COLO668 (cell line): ENCODE measurements around the gene FHAD1.

Source experiments
- DNase-seq: peaks from one replicate; lab custom pipeline; 2025; ENCODE audit not compliant: unreplicated experiment; lab: John Stamatoyannopoulos, UW

Gene FHAD1

GRCh38 chr1:15324869-15325335, 77.9 kb downstream of the FHAD1 start:
- no peak for DNase-seq

DNA sequence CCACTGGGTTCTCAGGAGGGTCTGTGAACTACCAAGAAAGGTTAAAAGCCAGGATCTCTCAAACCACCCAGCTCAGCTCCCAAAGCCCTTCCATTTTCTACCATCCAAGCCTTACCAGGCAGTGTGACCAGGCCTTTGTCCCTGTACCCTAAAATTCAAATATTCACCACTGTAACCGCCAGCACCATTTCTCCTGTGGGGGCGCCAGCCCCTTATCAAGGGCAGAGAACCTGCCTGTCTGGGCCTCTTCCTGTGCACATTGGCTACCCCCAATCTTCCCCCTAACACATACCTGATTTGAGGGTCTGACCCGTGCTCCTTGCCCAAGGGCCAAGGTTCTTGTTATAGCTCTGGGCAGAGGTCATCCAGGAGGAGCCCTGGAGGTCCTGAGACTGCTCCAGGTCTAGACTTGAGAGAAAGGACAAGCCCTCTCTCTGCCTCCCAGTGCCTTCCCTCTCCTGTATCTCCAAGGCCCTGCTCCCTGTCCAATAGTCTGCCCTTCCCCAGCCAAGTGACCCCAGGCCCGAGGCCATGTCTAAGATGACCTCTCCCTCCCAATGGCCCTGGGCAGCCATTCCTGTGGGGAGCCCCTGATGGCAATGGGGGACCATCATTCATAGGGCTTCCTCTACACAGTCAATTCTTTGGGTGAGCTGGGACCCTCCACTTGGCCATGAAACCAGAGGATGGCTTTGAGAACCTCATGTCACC, 78.5 kb downstream of the FHAD1 start:
- DNase-seq: no peak

GRCh38 chr1:15326691-15327588, 79.9 kb downstream of the FHAD1 start:
- DNase-seq: no peak

DNA sequence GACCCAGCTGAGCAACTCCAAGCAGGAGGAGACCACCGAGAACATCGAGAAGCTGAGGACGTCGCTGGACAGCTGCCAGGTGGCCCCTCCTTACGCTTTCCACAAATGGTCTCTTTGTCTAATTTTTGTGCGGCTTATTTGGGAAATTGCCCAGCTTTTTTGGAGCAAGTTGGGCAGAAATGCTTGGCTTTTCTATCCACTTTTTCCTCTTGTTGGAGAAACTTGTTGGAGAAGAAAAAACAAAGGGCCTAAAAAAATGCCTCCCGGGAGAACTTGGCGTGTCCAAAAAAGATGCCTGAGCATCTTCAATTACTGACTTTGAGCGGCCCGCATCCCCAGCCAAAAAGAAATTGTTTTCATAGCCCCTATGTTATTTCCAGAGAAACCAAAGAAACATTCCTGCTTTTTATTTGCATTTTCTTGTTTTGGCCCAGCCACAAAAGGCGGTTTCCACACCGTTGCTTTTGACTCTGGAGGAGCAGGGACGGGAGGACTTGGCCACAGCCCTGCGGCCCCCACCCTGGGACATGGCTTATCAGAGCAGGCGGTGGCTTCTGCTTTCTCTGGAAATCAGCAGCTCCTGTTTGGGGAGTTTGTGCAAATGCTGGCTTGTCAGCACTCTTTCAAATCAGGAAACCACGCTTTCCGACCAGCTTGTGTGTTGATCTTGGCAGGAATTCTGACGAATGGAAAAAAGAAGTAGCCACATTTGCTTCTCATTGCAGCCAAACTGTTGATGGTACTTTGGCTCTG, 81.5 kb downstream of the FHAD1 start:
- no peak for DNase-seq

DNA sequence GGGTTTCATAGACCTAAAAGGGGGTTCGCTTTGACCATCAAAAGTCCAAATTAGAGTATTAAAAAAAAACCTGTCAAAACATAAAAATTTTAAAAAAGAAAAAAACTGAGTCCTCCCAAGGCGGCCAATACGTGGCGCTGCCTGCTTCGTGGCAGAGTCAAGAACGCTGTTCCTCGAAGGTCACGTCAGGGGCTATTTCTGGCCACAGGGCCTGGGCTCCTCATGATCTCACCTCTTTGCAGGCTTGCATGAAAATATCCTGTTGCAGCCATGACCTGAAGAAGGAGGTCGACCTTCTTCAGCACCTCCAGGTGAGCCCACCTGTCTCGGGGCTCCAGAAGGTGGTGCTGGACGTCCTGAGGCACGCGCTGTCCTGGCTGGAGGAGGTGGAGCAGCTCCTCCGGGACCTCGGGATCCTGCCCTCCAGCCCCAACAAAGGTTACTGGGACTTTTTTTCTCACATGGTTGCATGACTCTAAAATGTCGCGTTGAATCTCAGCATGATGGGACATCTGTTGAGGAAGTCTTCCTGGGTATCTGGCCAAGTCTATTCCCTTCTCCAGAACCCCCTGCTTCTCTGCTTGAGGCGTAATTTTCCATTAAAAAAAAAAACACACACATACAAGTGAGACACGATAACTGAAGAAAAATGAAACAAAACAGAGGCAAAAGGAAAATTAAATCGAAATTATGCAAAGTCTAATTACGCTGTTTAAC, 82.2 kb downstream of the FHAD1 start:
- DNase-seq: no peak

GRCh38 chr1:15330028-15330427, 83.0 kb downstream of the FHAD1 start:
- DNase-seq: peak; percentile 48

GRCh38 chr1:15331180-15331579, 84.2 kb downstream of the FHAD1 start:
- no peak for DNase-seq

DNA sequence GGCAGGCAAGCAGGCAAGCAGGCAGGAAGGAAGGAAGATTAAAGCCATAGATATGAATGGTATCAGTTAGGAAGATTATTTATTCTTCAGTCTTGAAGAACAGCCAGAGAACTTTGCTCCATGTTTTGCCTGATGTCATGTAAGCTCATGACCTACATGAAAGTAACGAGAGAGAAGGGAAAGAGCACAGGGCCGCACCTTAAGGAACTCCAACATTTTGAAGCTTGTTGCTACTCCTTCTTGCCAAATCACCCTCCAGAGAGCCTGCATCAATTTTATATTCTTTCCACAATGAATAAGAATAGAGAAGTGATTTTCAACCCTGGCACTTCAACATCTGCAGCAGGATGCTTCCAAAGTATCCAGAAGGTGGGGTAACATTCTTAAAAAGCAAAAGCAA, 84.7 kb downstream of the FHAD1 start:
- DNase-seq: no peak

GRCh38 chr1:15332525-15332924, 85.5 kb downstream of the FHAD1 start:
- no peak for DNase-seq

DNA sequence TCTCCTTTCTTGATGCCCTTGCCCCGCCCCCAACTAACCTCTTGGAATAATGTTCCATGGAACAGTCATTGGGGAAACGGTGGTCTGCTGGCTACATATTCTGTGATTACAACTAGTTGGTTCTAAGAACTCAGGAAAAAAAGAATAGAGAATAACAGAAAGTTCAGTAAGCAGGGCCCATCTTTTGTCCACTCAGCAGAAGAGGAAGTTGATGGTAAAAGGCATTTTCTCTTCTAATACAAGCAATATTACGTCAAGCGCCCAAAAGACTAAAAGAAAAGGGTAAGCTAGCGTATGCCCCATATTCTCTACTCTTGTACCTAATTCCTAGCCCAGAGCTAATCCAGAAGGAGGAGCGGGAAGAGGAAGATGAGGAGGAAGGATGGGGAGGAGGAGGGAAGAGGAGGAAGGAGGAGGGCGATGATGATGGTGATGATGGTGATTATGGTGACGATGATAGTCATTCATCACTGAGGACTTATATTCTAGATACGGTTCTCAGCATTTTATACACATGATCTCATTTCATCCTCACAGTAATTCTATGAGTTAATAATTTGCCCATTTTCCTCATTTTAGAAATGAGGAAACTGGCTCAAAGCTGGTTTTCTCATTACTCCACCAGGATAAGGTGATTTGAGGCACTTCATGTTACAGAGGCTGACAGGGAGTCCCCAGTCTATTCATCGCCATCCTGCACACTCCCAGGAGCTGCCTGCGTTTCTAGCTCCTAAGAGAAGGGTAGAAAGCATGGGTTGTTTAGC, 86.1 kb downstream of the FHAD1 start:
- no peak for DNase-seq

- DNase-seq: no peak
Measured at GRCh38 chr1:15334995-15335394, 88.0 kb downstream of the FHAD1 start.

DNA sequence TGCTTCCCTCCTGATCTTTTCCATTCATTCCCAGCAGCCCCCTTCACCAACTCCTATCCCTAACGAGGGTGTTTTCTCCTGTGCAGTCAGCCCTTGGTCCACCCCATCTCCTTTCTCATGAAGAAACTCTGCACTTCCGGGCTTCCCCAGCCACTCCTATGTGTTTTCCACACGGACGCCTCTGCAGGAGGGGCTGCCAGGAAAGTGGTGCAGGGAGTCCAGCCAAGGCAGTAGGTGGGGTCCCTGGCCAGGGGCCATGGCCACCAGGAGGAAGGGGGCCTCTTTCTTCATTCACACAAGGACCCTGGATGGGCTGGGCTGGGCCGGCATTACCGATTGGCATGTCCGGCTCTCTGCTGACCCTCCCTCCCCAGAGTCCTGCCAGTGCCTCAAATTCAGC, 89.8 kb downstream of the FHAD1 start:
- DNase-seq: no peak

DNA sequence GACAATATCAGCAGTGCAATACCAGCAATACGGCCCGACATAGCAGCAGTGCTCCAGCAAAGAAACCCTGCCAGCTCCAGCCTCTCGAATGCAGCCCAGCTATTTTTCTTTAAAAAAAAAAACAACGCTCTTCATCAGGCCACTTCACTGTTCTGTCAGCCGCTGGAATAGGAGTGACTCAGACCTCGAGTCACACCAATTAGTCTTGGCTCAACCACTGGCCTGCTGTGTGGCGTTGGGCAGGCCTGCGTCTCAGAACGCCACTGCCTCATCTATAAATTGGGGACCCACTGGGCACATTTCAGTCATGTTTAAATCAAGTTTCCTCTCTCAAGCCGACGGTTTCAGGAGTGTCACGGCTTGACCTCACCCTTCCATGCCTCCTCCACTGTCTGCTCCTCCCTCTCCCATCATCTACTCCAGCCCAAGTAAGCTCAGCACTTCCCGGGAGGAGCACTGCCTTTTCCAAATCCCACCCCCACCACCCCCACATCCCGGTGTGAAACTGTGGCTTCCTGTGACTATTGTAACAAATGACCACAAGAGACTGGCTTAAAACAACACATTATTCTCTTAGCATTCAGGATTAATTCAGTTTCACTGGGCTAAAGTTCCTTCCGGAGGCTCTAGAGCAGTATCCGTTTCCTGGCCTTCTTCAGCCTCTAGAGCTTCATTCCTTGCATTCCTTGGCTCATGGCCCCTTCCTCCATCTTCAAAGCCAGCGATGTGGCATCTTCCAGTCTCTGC, 90.8 kb downstream of the FHAD1 start:
- DNase-seq: no peak

- no peak for DNase-seq
Measured at GRCh38 chr1:15339570-15339969, 92.5 kb downstream of the FHAD1 start.

DNA sequence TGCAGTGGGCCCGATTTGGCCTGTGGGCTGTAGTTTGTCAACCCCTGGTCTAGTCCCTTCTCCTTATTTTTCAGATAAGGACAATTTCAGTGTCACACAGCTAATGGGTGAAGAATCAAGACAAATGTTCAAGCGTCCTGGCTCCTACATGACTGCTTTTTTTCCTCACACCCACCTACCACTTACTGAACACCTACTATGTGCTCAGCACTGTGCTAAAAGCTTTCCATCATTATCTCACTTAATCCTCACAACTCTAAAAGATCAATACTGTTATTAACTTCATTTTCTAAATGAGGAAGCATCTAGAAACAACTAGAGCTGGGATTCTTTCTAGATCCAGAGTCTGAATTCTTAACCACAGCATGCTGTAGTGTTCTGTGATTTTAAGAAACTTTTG, 94.2 kb downstream of the FHAD1 start:
- DNase-seq: no peak

- no peak for DNase-seq
Measured at GRCh38 chr1:15341634-15342407, 94.8 kb downstream of the FHAD1 start.

DNA sequence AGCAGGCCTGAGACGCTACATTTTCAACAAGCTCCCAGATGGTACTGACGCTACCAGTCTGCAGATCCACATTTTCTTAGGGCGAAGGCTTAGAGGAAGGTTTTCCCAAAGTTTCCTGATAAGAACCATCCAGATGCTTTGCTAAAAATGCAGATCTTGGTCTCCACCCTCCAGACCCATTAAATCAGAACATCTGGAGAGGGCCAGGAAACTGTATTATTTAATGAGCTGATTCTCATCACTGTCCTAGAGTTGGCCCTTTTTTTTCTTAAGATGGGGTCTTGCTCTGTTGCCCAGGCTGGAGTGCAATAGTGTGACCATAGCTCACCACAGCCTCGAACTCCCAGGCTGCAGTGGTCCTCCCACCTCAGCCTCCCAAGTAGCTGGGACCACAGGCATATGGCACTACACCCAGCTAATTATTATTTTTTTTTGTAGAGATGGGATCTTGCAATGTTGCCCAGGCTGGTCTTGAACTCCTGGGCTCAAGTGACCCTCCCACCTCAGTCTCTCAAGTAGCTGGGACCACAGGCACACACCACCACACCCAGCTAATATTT, 95.5 kb downstream of the FHAD1 start:
- DNase-seq: no peak

- DNase-seq: no peak
Measured at GRCh38 chr1:15343099-15343498, 96.1 kb downstream of the FHAD1 start.
